HG02973 (cell line): ENCODE measurements around the gene C3orf52.

ENCODE experiments used
- ATAC-seq: cut with Tn5 transposase; IDR thresholded peaks from one replicate; pipeline ENCODE4 v1.9.1; 2021; ENCODE audit warnings: moderate library complexity; ENCODE audit not compliant: unreplicated experiment

Gene C3orf52

DNA sequence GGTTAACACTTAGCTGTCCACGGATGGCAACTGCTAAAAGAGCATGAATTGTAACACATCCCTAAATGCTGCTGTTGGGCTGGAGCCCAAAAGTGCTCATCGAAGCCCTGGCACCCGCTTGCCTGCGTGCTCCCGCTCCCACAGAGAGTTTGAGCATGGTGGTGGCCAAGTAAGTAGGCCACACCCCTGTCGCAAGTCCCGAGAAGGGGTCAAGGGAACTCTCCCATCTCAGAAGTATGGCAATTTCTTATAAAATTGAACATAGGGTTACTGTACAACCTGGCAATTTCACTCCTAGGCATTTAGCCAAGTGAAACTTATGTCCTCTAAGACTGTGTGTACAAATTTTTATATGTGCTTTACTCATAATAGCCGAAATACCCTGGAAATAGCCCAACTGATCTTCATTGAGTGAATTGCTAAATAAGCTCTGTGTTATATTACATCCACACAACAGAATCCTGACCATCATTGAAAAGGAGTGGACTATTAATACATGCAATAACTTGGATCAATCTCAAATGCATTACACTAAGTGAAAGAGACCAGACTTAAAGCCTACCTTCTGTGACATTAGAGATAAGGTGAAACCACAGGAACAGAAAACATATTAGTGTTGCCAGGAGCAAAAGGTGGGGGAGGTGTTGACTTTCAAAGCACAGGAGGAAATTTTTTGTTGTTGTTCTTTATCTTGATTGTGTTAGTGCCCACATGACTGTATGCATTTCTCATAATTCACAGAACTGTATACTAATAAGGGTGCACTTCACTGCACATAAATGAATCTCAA is 48.3 kb downstream of the C3orf52 start:
- no peak for ATAC-seq

DNA sequence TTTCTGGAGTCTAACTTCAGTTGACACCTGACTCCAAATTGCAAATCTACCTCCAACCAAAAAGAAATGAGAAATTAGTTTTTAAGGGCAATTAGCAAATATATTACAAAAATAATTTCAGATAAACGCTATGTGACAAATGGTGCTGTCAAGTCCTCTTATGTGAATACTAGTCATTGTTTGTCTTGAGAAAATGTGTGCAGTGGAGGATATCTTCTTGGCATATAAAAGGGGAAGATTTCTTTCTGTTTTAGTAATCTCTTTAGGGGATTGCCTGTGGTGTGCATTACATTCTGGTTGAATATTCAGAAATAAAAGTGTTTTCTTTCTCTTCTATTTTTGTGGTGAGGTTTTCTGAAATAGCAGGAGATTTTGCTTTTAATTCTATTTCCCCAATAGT is 49.9 kb downstream of the C3orf52 start:
- no peak for ATAC-seq

DNA sequence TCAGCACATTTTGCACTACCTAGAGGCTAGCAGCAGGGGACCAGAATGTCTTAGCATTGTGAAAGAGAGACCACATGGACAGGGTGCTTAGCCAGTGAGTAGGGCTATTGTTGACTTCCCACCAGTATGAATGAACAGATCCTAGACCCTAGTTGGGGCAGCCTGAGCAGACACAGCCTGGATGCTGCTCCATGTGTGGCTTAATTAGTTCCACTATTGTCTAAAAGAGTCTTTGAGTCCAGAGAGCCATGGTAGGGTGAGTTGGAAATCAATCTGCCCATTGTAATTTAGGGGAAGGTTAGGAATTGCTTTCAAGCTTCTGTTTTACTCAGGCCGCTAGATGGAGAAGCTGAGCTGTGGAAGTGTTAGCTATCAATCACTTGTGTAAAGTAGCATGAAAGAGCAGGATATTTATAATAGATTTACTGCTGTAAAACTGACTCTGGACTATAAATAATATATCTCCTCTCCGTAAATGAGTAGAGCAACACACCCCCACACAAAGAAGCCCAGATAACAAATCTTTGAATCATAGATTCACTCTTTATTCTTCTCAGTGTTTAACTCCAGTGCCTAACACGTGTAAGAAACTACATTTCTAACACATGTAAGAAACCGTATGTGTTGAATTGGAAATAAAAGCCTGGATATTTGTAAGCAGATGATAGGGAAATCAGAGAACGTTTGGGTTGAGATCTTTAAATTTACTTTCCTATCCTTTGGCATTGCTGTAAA is 50.9 kb downstream of the C3orf52 start:
- no peak for ATAC-seq

DNA sequence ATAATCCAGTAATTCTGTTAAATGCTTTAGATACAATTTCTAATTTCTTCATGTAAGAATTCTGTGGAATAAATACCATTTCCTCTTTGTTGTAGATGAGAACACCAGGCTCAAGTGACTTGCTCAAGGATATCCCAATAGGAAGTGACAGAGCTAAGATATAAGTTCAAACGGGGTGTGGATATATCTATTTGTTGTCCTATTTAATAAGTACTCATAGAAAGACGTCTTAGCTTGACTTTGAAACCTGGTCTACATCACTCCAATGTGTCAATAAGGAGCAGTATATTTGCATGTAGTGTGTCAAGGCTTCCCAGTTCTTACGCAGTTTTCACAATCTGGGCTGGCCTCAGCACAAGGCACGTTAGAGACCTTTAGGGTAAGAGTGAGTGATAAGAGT is 51.6 kb downstream of the C3orf52 start:
- ATAC-seq, result no peak

DNA sequence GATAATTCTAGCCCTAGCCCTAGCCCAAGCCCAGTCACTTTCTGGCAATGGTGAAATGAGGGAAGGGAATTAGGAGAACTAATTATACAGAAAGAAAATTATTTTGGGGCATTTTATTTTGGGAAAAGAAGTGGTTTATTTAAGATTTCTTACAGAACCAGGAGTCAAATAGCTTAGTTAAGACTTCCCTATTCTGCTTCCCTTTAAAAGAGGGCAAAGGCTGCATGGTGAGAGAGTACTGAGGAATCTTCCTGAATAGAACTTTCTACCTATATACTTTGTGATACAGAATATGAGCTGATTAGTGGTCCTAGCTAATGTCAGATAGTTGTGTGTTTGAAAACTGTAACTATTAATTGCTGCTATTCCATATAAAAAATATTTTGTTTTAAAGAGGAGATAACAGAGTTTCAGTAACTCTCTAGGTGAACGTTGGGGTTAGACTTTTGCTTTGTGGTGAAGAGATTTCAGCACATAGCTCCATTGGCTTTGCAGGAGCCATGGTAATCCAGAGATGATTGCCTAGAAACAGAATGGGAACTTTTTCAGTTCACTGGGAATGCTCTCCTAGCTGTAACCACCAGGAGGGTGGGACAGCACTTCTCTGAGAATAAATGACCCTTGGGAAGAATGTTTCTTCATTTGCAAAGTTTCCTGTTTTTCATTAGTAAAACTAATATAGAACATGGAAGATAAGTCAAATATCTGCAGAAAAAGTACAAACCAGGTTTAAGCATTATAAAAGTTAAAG is 52.2 kb downstream of the C3orf52 start:
- no peak for ATAC-seq

DNA sequence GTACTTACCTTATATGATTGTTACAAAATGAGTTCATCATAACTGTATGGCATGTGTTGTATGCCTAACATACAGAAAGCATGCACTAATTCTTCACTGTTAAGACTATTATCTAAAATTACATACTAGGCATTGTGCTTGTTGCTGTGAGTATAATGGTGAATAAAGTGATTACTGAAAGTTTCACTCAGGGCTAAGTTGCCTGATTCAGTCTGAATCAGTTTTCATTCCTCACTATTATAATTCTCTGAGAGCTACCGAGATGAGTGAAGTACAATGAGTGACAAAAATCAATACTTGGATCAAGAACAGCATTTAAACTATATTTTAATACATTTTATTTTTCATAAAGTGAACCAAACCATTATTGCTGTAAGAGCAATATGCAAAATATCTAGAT is 54.4 kb downstream of the C3orf52 start:
- ATAC-seq, result no peak

DNA sequence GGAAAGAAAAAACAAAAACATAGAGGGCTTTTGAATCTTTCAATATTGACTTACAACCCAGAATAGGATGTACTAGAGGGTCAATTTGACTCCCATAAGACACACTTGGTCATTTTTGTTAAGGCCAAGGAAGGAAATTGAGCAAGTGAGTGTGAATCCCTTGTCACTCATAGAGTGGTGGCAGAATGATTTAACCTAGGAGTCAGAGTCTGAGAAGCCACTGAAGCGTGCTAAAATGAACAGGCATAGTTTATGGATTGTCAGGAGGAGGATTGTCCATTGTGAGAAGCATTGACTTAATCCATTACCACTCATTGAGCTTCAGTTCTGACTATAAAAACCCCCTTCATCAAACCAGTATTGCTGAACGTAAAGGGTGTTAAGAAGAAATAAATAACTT is 55.1 kb downstream of the C3orf52 start:
- no peak for ATAC-seq

DNA sequence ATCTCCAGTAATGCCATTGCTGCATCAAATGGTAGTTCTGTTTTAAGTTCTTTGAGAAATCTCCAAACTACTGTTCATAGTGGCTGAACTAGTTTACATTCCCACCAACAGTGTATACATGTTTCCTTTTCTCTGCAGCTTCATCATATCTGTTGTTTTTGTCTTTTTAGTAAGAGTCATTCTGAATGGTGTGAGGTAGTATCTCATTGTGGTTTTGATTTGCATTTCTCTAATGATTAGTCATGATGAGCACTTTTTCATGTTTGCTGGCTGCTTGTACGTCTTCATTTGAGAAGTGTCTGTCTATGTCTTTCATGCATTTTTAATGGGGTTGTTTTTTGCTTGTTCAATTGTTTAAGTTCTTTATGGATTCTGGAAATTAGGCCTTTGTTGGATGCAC is 57.1 kb downstream of the C3orf52 start:
- no peak for ATAC-seq

DNA sequence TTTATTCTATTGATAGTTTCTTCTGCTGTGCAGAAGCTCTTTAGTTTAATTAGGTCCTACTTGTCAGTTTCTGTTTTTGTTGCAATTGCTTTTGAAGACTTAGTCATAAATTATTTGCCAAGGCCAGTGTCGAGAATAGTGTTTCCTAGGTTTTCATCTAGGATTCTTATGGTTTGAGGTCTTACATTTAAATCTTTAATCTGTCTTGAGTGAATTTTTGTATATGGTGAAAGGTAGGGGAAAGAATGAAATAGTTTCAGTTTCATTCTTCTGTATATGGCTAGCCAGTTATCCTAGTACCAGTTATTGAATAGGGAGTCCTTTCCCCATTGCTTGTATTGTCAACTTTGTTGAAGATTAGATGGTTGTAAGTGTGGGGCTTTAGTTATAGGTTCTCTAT is 57.5 kb downstream of the C3orf52 start:
- no peak for ATAC-seq

DNA sequence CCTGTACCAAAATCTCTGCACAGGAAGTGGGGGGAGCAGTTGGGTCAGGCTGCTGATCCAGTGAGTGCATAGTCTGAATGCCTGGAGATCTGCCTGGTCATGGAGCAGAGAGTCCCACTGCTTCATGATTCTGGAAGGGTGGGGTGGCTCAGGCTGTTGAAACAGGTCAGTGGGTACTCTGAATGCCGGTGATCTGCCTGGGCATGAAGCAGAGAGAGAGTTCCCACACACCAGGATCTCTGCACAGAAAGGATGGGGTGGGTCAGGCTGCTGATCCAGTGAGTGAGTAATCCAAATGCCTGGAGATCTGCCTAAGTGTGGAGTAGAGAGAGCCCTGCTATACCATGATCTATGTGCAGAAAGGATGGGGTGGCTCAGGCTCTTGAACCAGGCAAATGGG is 62.9 kb downstream of the C3orf52 start:
- ATAC-seq, result no peak

DNA sequence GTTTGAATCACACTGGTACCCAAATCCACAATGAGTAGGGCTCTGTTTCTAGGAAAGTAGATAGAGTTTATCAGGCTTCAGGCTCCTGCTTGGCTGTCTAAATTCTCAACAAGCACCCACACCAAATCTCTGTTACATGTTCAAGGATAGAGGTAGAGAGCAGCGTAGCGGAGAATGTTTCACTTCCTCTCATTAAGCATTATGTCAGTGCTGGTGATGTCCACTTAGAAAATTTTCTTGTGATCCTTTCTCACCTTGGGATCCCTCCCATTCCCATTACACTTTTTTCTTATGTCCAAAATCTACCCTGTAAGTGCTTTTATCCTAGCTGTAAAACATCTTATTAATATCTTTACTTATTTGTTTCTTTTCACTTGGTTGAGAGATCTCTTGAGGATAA is 81.6 kb downstream of the C3orf52 start:
- no peak for ATAC-seq
